Neural cell (in vitro differentiated cells): ENCODE results near the gene ZNF778. TPM values are rescaled to one million over a fixed set of nuclear protein-coding genes. Genes with fewer than 3 reads are reported as not detected.

ENCODE experiments used
- H2AFZ ChIP-seq: fragments of 200-600, 300-800 bp; sonication (generic), shearing (Covaris generic); 2 replicates; pipeline ENCODE4 v1.6.0; 2014; ENCODE audit warnings: low read depth, mild to moderate bottlenecking, antibody characterized with exemption, low read length, moderate library complexity
- H3F3A ChIP-seq: fragments of 200-600 bp; shearing (Covaris generic); 2 replicates; pipeline ENCODE4 v1.6.1; 2016; ENCODE audit warnings: mild to moderate bottlenecking, moderate library complexity, mixed read lengths, antibody characterized with exemption, low read length; ENCODE audit not compliant: insufficient read depth, poor library complexity, severe bottlenecking
- H3K27ac ChIP-seq: fragments of 200-600, 300-800 bp; sonication (generic), shearing (Covaris generic); 2 replicates; pipeline ENCODE4 v1.5.1; 2014; ENCODE audit warnings: mild to moderate bottlenecking, low read length, moderate library complexity
- H3K27me3 ChIP-seq: fragments of 300-800, 200-600 bp; sonication (generic), shearing (Covaris generic); 2 replicates; pipeline ENCODE4 v1.6.0; 2014; ENCODE audit warnings: mild to moderate bottlenecking, low read depth, low read length, moderate library complexity; ENCODE audit not compliant: insufficient read depth
- H3K36me3 ChIP-seq: fragments of 300-800, 200-600 bp; sonication (generic), shearing (Covaris generic); 2 replicates; pipeline ENCODE4 v1.5.1; 2014; ENCODE audit warnings: mild to moderate bottlenecking, antibody characterized with exemption, low read length, moderate library complexity; ENCODE audit not compliant: insufficient read depth
- H3K4me2 ChIP-seq: fragments of 300-800, 200-600 bp; sonication (generic), shearing (Covaris generic); 2 replicates; pipeline ENCODE4 v1.6.0; 2014; ENCODE audit warnings: mild to moderate bottlenecking, low read length
- H3K4me3 ChIP-seq: fragments of 300-800, 200-600 bp; sonication (generic), shearing (Covaris generic); 2 replicates; pipeline ENCODE4 v1.5.1; 2014; ENCODE audit warnings: mild to moderate bottlenecking, low read length, moderate library complexity
- H3K79me2 ChIP-seq: fragments of 200-600 bp; shearing (Covaris generic); replicated peaks from 2 replicates; pipeline ENCODE4 v1.6.0; 2014; ENCODE audit warnings: mild to moderate bottlenecking, low read length, moderate library complexity; ENCODE audit not compliant: insufficient read depth
- H3K9ac ChIP-seq: fragments of 300-800, 200-600 bp; sonication (generic), shearing (Covaris generic); 2 replicates; pipeline ENCODE4 v1.6.1; 2016; ENCODE audit warnings: mild to moderate bottlenecking, low read length, mixed read lengths
- H3K9me2 ChIP-seq: fragments of 200-600 bp; shearing (Covaris generic); 2 replicates; pipeline ENCODE4 v1.6.1; 2016; ENCODE audit warnings: mild to moderate bottlenecking, low read length, mixed read lengths; ENCODE audit not compliant: insufficient read depth
- H3K9me3 ChIP-seq: fragments of 200-600, 300-800 bp; sonication (generic), shearing (Covaris generic); 2 replicates; pipeline ENCODE4 v1.6.1; 2016; ENCODE audit warnings: mild to moderate bottlenecking, mixed run types, low read length, moderate library complexity, mixed read lengths
- H4K20me1 ChIP-seq: fragments of 200-600 bp; shearing (Covaris generic); 2 replicates; pipeline ENCODE4 v1.6.1; 2016; ENCODE audit warnings: mild to moderate bottlenecking, mixed run types; ENCODE audit not compliant: insufficient read depth
- EP300 ChIP-seq: fragments of 450-650 bp; conservative IDR thresholded peaks from 2 replicates; pipeline ENCODE4 v1.6.1; 2014; ENCODE audit warnings: antibody characterized with exemption, mild to moderate bottlenecking, moderate library complexity; ENCODE audit not compliant: poor library complexity, severe bottlenecking
- EZH2 ChIP-seq: fragments of 200-600, 300-800 bp; shearing (Covaris generic), sonication (generic); IDR thresholded peaks from 2 replicates; pipeline ENCODE4 v1.6.1; 2014; ENCODE audit warnings: antibody characterized with exemption, low read length, borderline replicate concordance, mild to moderate bottlenecking; ENCODE audit not compliant: insufficient read depth, poor library complexity, severe bottlenecking
- MXI1 ChIP-seq: fragments of 450-650 bp; conservative IDR thresholded peaks from 2 replicates; pipeline ENCODE4 v1.6.1; 2014; ENCODE audit warnings: antibody characterized with exemption, mild to moderate bottlenecking; ENCODE audit not compliant: poor library complexity, severe bottlenecking
- POLR2AphosphoS5 ChIP-seq: IDR thresholded peaks from 2 replicates; pipeline ENCODE4 v1.6.1; 2012
- RAD21 ChIP-seq: fragments of 450-650 bp; conservative IDR thresholded peaks from 2 replicates; pipeline ENCODE4 v1.6.1; 2014; ENCODE audit warnings: antibody characterized with exemption, mild to moderate bottlenecking, moderate library complexity
- SMC3 ChIP-seq: fragments of 450-650 bp; conservative IDR thresholded peaks from 2 replicates; pipeline ENCODE4 v1.6.1; 2014; ENCODE audit warnings: antibody characterized with exemption, mild to moderate bottlenecking, moderate library complexity; ENCODE audit not compliant: poor library complexity
- TAF1 ChIP-seq: IDR thresholded peaks from 2 replicates; pipeline ENCODE4 v1.6.1; 2012; ENCODE audit warnings: low read depth
- polyA plus RNA-seq: library from polyadenylated mRNA; depleted of rRNA; stranded (reverse); fragments of >200 nt; gene quantifications from 2 replicates; pipeline ENCODE4 v1.2.3, GENCODE V29; 2014
- TF ChIP-seq, protein P1 (sequence below): IDR thresholded peaks from 2 replicates; pipeline ENCODE4 v1.6.1; 2012; ENCODE audit warnings: borderline replicate concordance
- TF ChIP-seq, protein P2 (sequence below): fragments of 450-650 bp; IDR thresholded peaks from 2 replicates; pipeline ENCODE4 v1.5.1; 2014; ENCODE audit warnings: antibody characterized with exemption, mild to moderate bottlenecking, moderate library complexity; ENCODE audit not compliant: poor library complexity, severe bottlenecking

The ZNF778 gene
- polyA plus RNA-seq, 1 donor from 2014 or later = 14.7 TPM

DNA sequence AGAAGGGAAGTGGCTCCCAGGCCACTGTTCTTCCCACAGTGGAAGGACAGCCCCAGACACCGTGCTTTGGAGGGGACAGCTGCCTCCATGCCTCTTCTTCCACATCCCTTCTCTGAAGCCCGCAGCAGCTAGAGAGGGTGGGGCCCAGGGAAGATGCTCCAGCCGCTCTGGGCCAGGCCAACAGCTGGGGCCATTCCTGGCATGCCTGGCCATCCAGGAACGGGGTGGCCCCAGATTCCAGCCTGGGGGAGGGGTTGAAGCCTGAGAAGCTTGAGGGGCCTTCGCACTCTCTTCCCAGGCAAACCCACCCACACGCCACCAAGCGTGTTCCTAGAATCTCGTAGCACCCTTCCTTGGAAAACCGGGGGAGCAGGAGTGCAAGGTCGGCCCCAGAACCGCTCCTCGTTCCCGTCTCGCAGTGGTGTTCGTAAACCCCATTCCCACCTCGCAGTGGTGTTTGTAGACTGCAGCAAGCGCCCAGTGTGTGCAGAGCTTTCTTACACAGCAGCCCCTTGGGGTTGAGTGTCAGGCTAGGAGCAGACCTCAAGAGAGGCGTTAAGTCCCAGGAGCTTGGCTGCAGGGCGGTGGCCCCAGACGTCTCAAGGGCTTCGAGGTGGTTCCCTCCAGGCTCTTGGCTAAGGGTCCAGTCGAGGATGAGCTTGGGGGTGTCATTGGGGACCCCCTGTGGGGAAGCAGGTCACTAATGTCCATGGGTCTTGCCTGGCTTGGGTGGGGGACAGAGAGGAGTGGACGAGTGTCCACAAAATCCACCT lies 43.3 kb upstream of the ZNF778 start:
- H3K9ac ChIP-seq = no peak overlapping the region
- H3K4me3 ChIP-seq = no peak overlapping the region
- no peaks in the 10 kb centered on the region for H3F3A ChIP-seq
- H4K20me1 ChIP-seq = no peaks in the 10 kb centered on the region
- H3K36me3 ChIP-seq = no peaks in the 10 kb centered on the region
- no peak overlapping the region for H2AFZ ChIP-seq
- H3K27me3 ChIP-seq = peaks cover 12% of the 10 kb centered on the region
- H3K9me2 ChIP-seq = no peaks in the 10 kb centered on the region
- TF ChIP-seq EZH2 (no peak), TAF1 (no peak), POLR2AphosphoS5 (no peak), EP300 (no peak)
- no peaks in the 10 kb centered on the region for H3K9me3 ChIP-seq
- H3K27ac ChIP-seq = no peak overlapping the region
- no peak overlapping the region for H3K4me2 ChIP-seq
- no peaks in the 10 kb centered on the region for H3K79me2 ChIP-seq

DNA sequence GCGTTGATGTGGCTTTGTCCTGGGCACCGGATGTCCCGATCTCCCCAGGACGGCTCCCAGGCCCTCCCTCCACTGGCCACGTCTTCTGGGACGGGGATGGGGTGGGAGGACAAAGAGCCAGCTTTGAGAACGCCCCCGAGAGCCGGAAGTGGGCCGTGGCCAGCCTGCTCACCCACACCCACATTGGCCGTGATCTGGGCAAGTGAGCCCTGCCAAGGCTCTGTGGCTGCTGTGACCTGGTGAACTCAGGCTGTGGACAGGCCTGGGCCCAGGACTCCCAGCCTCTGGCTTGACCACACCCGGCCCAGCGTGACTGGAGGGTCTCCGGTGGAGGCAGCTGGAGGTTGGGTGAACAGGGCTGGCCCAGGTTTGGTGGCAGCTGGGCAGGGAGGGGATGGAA lies 42.6 kb upstream of the ZNF778 start:
- Histone ChIP-seq H3K27ac (no peak overlapping the region), H3K9me2 (no peaks in the 10 kb centered on the region), H3K79me2 (no peaks in the 10 kb centered on the region), H3K36me3 (no peaks in the 10 kb centered on the region), H3F3A (no peaks in the 10 kb centered on the region), H4K20me1 (no peaks in the 10 kb centered on the region), H3K9me3 (no peaks in the 10 kb centered on the region), H3K4me2 (no peak overlapping the region), H3K4me3 (no peak overlapping the region), H3K9ac (no peak overlapping the region), H3K27me3 (peaks cover 12% of the 10 kb centered on the region), H2AFZ (no peak overlapping the region)
- TF ChIP-seq POLR2AphosphoS5 (no peak), SMC3 (no peak), EZH2 (no peak), RAD21 (no peak), EP300 (no peak), MXI1 (no peak), TAF1 (no peak)
- TF ChIP-seq, protein P1, sequence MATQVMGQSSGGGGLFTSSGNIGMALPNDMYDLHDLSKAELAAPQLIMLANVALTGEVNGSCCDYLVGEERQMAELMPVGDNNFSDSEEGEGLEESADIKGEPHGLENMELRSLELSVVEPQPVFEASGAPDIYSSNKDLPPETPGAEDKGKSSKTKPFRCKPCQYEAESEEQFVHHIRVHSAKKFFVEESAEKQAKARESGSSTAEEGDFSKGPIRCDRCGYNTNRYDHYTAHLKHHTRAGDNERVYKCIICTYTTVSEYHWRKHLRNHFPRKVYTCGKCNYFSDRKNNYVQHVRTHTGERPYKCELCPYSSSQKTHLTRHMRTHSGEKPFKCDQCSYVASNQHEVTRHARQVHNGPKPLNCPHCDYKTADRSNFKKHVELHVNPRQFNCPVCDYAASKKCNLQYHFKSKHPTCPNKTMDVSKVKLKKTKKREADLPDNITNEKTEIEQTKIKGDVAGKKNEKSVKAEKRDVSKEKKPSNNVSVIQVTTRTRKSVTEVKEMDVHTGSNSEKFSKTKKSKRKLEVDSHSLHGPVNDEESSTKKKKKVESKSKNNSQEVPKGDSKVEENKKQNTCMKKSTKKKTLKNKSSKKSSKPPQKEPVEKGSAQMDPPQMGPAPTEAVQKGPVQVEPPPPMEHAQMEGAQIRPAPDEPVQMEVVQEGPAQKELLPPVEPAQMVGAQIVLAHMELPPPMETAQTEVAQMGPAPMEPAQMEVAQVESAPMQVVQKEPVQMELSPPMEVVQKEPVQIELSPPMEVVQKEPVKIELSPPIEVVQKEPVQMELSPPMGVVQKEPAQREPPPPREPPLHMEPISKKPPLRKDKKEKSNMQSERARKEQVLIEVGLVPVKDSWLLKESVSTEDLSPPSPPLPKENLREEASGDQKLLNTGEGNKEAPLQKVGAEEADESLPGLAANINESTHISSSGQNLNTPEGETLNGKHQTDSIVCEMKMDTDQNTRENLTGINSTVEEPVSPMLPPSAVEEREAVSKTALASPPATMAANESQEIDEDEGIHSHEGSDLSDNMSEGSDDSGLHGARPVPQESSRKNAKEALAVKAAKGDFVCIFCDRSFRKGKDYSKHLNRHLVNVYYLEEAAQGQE = no peak
- TF ChIP-seq, protein P2, sequence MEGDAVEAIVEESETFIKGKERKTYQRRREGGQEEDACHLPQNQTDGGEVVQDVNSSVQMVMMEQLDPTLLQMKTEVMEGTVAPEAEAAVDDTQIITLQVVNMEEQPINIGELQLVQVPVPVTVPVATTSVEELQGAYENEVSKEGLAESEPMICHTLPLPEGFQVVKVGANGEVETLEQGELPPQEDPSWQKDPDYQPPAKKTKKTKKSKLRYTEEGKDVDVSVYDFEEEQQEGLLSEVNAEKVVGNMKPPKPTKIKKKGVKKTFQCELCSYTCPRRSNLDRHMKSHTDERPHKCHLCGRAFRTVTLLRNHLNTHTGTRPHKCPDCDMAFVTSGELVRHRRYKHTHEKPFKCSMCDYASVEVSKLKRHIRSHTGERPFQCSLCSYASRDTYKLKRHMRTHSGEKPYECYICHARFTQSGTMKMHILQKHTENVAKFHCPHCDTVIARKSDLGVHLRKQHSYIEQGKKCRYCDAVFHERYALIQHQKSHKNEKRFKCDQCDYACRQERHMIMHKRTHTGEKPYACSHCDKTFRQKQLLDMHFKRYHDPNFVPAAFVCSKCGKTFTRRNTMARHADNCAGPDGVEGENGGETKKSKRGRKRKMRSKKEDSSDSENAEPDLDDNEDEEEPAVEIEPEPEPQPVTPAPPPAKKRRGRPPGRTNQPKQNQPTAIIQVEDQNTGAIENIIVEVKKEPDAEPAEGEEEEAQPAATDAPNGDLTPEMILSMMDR = no peak
